HepG2 (cell line): ENCODE results near the gene PRKG1. TPM values are rescaled to one million over a fixed set of nuclear protein-coding genes. Genes with fewer than 3 reads are reported as not detected.

Experiments
- ATAC-seq: fragments of 200-7000 bp; cut with Tn5 transposase; 3 replicates; pipeline ENCODE4 v1.9.1; 2020; ENCODE audit warnings: mild to moderate bottlenecking, moderate library complexity
- BruUV-seq: library from RNA; stranded (reverse); fragments of 400-500 nt; replicated peaks from 2 replicates; lab custom pipeline; 2021; lab: Mats Ljungman, UMichigan
- CTCF ChIA-PET: fragments of 300-600 bp; formaldehyde crosslinking; extraction: SDS; loops from one replicate; lab custom pipeline; 2021; ENCODE audit warnings: low total read pairs, inconsistent platforms, low intra/inter-chr PET ratio; lab: Yijun Ruan, JAX
- POLR2A ChIA-PET: fragments of 350-600 bp; sonication (Branson Sonifier 250); formaldehyde crosslinking; loops from one replicate; lab custom pipeline; 2020; ENCODE audit warnings: antibody characterized with exemption, inconsistent platforms; lab: Yijun Ruan, JAX
- DNase-seq: peaks from one replicate; pipeline ENCODE4 v3.0.0-alpha.2; 2015; ENCODE audit warnings: low spot score
- FAIRE-seq: peaks from 3 replicates; lab custom pipeline; 2011; peaks lifted over from hg19 to GRCh38; lab: Jason Lieb, UNC
- H2AFZ ChIP-seq: one replicate; pipeline ENCODE4 v1.6.1; 2011; ENCODE audit warnings: low read length, inconsistent platforms
- H3K27ac ChIP-seq: fragments of 300-600 bp; 3 replicates; pipeline ENCODE4 v1.8.0; 2011; ENCODE audit warnings: mixed run types, mild to moderate bottlenecking, mixed read lengths, low read length, inconsistent platforms; ENCODE audit not compliant: insufficient read depth; ENCODE audit errors: extremely low read length
- H3K27me3 ChIP-seq, 2 experiments: fragments of 200-600 bp in 1 of 2; 2 replicates in 1 of 2; 3 replicates in 1 of 2; pipeline versions ENCODE4 v1.6.0 to v1.8.0; 2011; ENCODE audit warnings: low read length in 2 of 2, mild to moderate bottlenecking in 2 of 2, moderate library complexity in 2 of 2, inconsistent platforms in 1 of 2; ENCODE audit not compliant: insufficient read depth in 2 of 2, control insufficient read depth in 1 of 2
- H3K36me3 ChIP-seq, 2 experiments: fragments of 200-600 bp in 1 of 2; replicated peaks in 1 of 2; 2 replicates in 1 of 2; 3 replicates in 1 of 2; pipeline versions ENCODE4 v1.5.1 to v1.8.0; 2011; ENCODE audit warnings: low read length in 2 of 2, inconsistent platforms in 1 of 2; ENCODE audit not compliant: insufficient read depth in 2 of 2, control insufficient read depth in 1 of 2
- H3K4me1 ChIP-seq: 2 replicates; pipeline ENCODE4 v1.5.1; 2012; ENCODE audit warnings: low read length, inconsistent platforms; ENCODE audit not compliant: insufficient read depth
- H3K4me2 ChIP-seq: 2 replicates; pipeline ENCODE4 v1.6.0; 2011; ENCODE audit warnings: low read depth, low read length, inconsistent platforms
- H3K4me3 ChIP-seq, 3 experiments: fragments of 200-600 bp in 1 of 3; sonication (generic), shearing (Covaris generic) in 1 of 3; replicated peaks in 1 of 3; 2 replicates each; pipeline ENCODE4 v1.5.1; 2011 to 2016; ENCODE audit warnings: low read length in 3 of 3, inconsistent platforms in 2 of 3, low read depth in 2 of 3, mild to moderate bottlenecking in 2 of 3, control low read depth in 1 of 3, mixed read lengths in 1 of 3; ENCODE audit not compliant: insufficient read depth in 1 of 3
- H3K79me2 ChIP-seq: one replicate; pipeline ENCODE4 v1.6.1; 2011; ENCODE audit warnings: low read length, inconsistent platforms; ENCODE audit not compliant: insufficient read depth
- H3K9ac ChIP-seq: 2 replicates; pipeline ENCODE4 v1.6.0; 2011; ENCODE audit warnings: mild to moderate bottlenecking, low read depth, low read length, inconsistent platforms; ENCODE audit not compliant: insufficient read depth
- H3K9me3 ChIP-seq: 2 replicates; pipeline ENCODE4 v1.5.1; 2012; ENCODE audit warnings: mild to moderate bottlenecking, low read length
- H4K20me1 ChIP-seq: 2 replicates; pipeline ENCODE4 v1.6.0; 2011; ENCODE audit warnings: inconsistent platforms, mild to moderate bottlenecking, low read length, moderate library complexity; ENCODE audit not compliant: insufficient read depth
- CCAR2 ChIP-seq: fragments of 200-400 bp; formaldehyde crosslinking; optimal IDR thresholded peaks from 2 replicates; pipeline ENCODE3; 2018; ENCODE audit warnings: low read depth, mild to moderate bottlenecking, low read length, moderate library complexity
- ETS1 ChIP-seq: sonication (generic); formaldehyde crosslinking; IDR thresholded peaks from 2 replicates; pipeline ENCODE4 v1.4.0; 2020; ENCODE audit warnings: missing genetic modification reagents
- GATAD2A ChIP-seq: IDR thresholded peaks from 2 replicates; pipeline ENCODE4 v1.6.1; 2016
- GPBP1L1 ChIP-seq: sonication (generic); formaldehyde crosslinking; IDR thresholded peaks from 2 replicates; pipeline ENCODE4 v1.5.0; 2020; ENCODE audit warnings: mild to moderate bottlenecking, missing genetic modification reagents
- SKI ChIP-seq: fragments of 450-650 bp; IDR thresholded peaks from one replicate; pipeline ENCODE4 v1.6.1; 2018; ENCODE audit warnings: mild to moderate bottlenecking; ENCODE audit not compliant: partially characterized antibody
- SPEN ChIP-seq: sonication (generic); formaldehyde crosslinking; IDR thresholded peaks from 2 replicates; pipeline ENCODE4 v1.5.1; 2020; ENCODE audit warnings: low read depth, mild to moderate bottlenecking, missing genetic modification reagents
- U2AF2 ChIP-seq: fragments of 200-400 bp; formaldehyde crosslinking; IDR thresholded peaks from 2 replicates; pipeline ENCODE4 v1.6.1; 2017; ENCODE audit warnings: low read depth, mild to moderate bottlenecking, low read length
- ZBTB49 ChIP-seq: sonication (generic); formaldehyde crosslinking; IDR thresholded peaks from 2 replicates; pipeline ENCODE4 v1.4.0; 2020; ENCODE audit warnings: missing genetic modification reagents, borderline replicate concordance
- ZNF256 ChIP-seq: sonication (generic); formaldehyde crosslinking; conservative IDR thresholded peaks from 2 replicates; pipeline ENCODE4 v1.4.0; 2020; ENCODE audit warnings: missing genetic modification reagents
- ZNF451 ChIP-seq: sonication (generic); formaldehyde crosslinking; IDR thresholded peaks from 2 replicates; pipeline ENCODE4 v1.5.0; 2020; ENCODE audit warnings: mild to moderate bottlenecking, missing genetic modification reagents
- ZNF629 ChIP-seq: sonication (generic); formaldehyde crosslinking; conservative IDR thresholded peaks from 2 replicates; pipeline ENCODE4 v1.5.0; 2020; ENCODE audit warnings: missing genetic modification reagents
- WGBS: methylation state at CpG from one replicate; pipeline ENCODE4 v1.1.6; 2017; ENCODE audit warnings: low lambda C conversion rate; 5-methylcytosine and 5-hydroxymethylcytosine counted together
- in situ Hi-C: cut with HindIII; loops from 2 replicates; pipeline ENCODE4 v1.10.0; 2017; ENCODE audit warnings: low pct_unique_long_range_greater_than_20kb; ENCODE audit not compliant: extremely low pct_ligation_motif_present
- intact Hi-C: fragments of 100-400 bp; cut with micrococcal nuclease; formaldehyde crosslinking; loops from one replicate; pipeline ENCODE4 v1.10.0; 2022; ENCODE audit not compliant: unreplicated experiment
- polyA plus RNA-seq, 8 experiments: library from polyadenylated mRNA; depleted of rRNA in 3 of 8; stranded (reverse) in 7 of 8; unstranded in 1 of 8; fragments of >200 nt; fragmentation: Illumina TruSeq in 4 of 8; extraction: Trizol in 4 of 8; gene quantifications; 2 replicates each; pipeline versions ENCODE4 v1.2.1 to v1.2.3, GENCODE V29; 2011 to 2016; ENCODE audit warnings: low read depth in 4 of 8, missing spikeins in 1 of 8, mixed read lengths in 1 of 8; ENCODE audit not compliant: insufficient read depth in 1 of 8
- total RNA-seq, 5 experiments: library from RNA; depleted of rRNA; stranded (reverse); fragments of >200 nt; fragmentation: Illumina TruSeq; extraction: Trizol; gene quantifications; 2 replicates each; pipeline ENCODE4 v1.2.3, GENCODE V29; 2016; ENCODE audit warnings: low read depth in 1 of 5

Gene PRKG1
- total and polyA plus RNA-seq, 2 of the 13 experiments (the other 11 are each of a cell fraction or from before 2014, with no cell fraction given) = 0.01 TPM; not detected in 1

GRCh38 chr10:51255381-51255780, 181.1 kb downstream of the PRKG1 start:
- H3K27me3 ChIP-seq = no peaks in the 10 kb centered on the region
- BruUV-seq = no TSS peak
- ChIA-PET POLR2A (no interaction called here), CTCF (no interaction called here)
- FAIRE-seq = no peak
- DNase-seq = no peak
- ATAC-seq = no peak
- H3K27ac ChIP-seq = no peak overlapping the region
- WGBS = 6% methylated on average over 4 of the region's 4 CpGs
- H3K9me3 ChIP-seq = no peaks in the 10 kb centered on the region
- no peaks in the 10 kb centered on the region for H3K79me2 ChIP-seq
- H4K20me1 ChIP-seq = no peaks in the 10 kb centered on the region
- no peaks in the 10 kb centered on the region for H3K4me1 ChIP-seq
- H3K4me2 ChIP-seq = no peak overlapping the region
- H3K4me3 ChIP-seq = no peak overlapping the region
- H3K36me3 ChIP-seq = no peaks in the 10 kb centered on the region
- in situ Hi-C loops = no loop called here
- intact Hi-C loops = no loop called here
- H3K9ac ChIP-seq = no peak overlapping the region
- no peak for TF ChIP-seq GPBP1L1
- TF ChIP-seq, all 625 proteins: peak for 0
- H2AFZ ChIP-seq = no peak overlapping the region

GRCh38 chr10:51257511-51258248, 183.4 kb downstream of the PRKG1 start:
- DNase-seq (no peak), FAIRE-seq (no peak), ATAC-seq (no peak)
- ChIA-PET POLR2A (no interaction called here), CTCF (no interaction called here)
- Histone ChIP-seq H3K36me3 (no peaks in the 10 kb centered on the region), H3K9me3 (no peaks in the 10 kb centered on the region), H3K79me2 (no peaks in the 10 kb centered on the region), H4K20me1 (no peaks in the 10 kb centered on the region), H3K4me2 (no peak overlapping the region), H3K4me3 (no peak overlapping the region), H3K27ac (no peak overlapping the region), H2AFZ (no peak overlapping the region), H3K9ac (no peak overlapping the region), H3K4me1 (no peaks in the 10 kb centered on the region), H3K27me3 (no peaks in the 10 kb centered on the region)
- no TSS peak for BruUV-seq
- intact Hi-C loops = no loop called here
- WGBS = 8% methylated on average over 7 of the region's 7 CpGs
- in situ Hi-C loops = no loop called here
- no peak for TF ChIP-seq ZNF629 (CRISPR knock-in tag)
- no peak for TF ChIP-seq ZBTB49 (CRISPR knock-in tag)
- no peak for TF ChIP-seq U2AF2
- TF ChIP-seq ZNF451 (CRISPR knock-in tag) = no peak
- TF ChIP-seq GATAD2A (CRISPR knock-in tag) = no peak
- no peak for TF ChIP-seq ETS1 (CRISPR knock-in tag)
- no peak for TF ChIP-seq SKI
- no peak for TF ChIP-seq CCAR2
- TF ChIP-seq ZNF256 (CRISPR knock-in tag) = no peak
- TF ChIP-seq SPEN = no peak
